Stomach smooth muscle (tissue), 2 donors: ENCODE results near the gene PWWP2B.

Source experiments
- H3K27ac ChIP-seq: one replicate; pipeline ENCODE4 v1.7.0; 2013; ENCODE audit warnings: mild to moderate bottlenecking, low read length, inconsistent platforms
- H3K27me3 ChIP-seq, 2 donors: one replicate each; pipeline ENCODE4 v1.7.0; 2013; ENCODE audit warnings: low read length in 2 of 2; ENCODE audit not compliant: insufficient read depth in 2 of 2, control insufficient read depth in 1 of 2
- H3K36me3 ChIP-seq, 2 donors: one replicate each; pipeline ENCODE4 v1.7.0; 2013; ENCODE audit warnings: low read length in 2 of 2; ENCODE audit not compliant: control insufficient read depth in 2 of 2, insufficient read depth in 2 of 2
- H3K4me1 ChIP-seq: one replicate; pipeline ENCODE4 v1.7.0; 2013; ENCODE audit warnings: low read length; ENCODE audit not compliant: control insufficient read depth, insufficient read depth
- H3K4me3 ChIP-seq, 2 donors: one replicate each; pipeline ENCODE4 v1.7.0; 2013; ENCODE audit warnings: low read length in 2 of 2
- H3K9ac ChIP-seq, 2 donors: one replicate each; pipeline ENCODE4 v1.7.0; 2013; ENCODE audit warnings: low read length in 2 of 2, mild to moderate bottlenecking in 1 of 2
- H3K9me3 ChIP-seq, 2 donors: one replicate each; pipeline ENCODE4 v1.7.0; 2013; ENCODE audit warnings: low read length in 2 of 2; ENCODE audit not compliant: control insufficient read depth in 2 of 2
- donor health status: healthy.
- donor health status: Pancreatic carcinoma.

The PWWP2B gene

DNA sequence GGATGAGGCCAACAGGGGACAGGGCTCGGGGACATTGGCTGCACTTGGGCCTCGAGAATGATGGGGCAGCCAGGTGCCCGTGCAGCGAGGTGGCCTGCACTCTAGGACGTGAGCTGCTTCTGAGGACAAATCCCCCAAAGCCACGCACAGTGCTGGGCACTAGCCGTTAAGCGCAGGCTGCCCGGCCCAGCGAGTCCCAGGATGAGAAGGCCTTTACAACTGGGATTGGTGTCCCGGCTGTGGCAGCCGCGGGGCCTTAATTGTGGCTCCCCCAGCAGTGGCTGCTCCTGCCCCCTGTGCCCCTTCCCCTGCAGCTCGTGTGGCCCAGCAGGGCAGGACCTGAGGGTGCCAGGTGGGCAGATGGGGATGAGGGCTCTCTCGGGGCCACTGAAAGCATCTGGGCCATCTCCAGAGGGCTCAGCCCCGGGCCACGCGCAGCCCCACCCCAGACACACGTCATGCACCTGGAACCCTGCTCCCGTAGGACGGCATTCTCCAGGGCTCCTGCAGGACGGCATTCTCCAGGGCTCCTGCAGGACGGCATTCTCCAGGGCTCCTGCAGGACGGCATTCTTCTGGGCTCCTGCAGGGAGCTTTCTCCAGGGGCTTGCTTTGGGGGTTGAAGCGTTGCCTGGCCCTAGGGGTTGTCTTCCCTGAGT, 6.6 kb downstream of the PWWP2B start:
- H3K27ac ChIP-seq = no peak overlapping the region
- H3K36me3 ChIP-seq = peaks cover 10 to 11% of the 10 kb centered on the region in 2 donors
- H3K9ac ChIP-seq = no peak overlapping the region

DNA sequence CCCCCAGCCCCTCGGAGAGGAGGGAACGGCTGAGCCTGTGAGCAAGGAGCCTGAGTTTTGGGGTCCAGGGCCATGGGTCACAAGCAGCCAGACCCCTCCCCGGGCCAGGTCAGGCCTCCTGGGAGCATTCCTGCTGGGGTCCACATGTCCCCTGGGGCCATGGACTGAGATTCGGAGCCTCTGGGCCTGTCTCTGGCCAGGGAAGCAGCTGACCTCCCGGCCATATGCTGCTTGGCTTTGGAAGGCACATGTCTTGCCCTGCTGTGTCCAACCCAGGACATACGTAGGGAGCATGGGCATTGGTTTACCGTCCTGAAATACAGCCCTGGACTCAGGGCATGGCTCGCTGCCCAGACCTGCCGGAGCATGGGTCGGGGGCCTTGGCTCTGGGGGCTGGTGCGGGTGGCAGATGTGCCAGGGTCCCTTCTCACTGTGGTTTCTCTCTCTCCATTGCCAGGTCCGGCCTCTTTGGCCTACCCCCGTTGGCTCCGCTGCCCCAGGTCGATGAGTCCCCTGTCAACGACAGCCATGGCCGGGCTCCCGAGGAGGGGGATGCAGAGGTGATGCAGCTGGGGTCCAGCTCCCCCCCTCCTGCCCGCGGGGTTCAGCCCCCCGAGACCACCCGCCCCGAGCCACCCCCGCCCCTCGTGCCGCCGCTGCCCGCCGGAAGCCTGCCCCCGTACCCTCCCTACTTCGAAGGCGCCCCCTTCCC, 7.3 kb downstream of the PWWP2B start:
- H3K9ac ChIP-seq = no peak overlapping the region

More for the DNA sequence above, 6.6 kb downstream of the PWWP2B start:
- peaks cover 41% of the 10 kb centered on the region for H3K4me1 ChIP-seq
- no peak overlapping the region for H3K4me3 ChIP-seq
- no peaks in the 10 kb centered on the region for H3K9me3 ChIP-seq
- no peaks in the 10 kb centered on the region for H3K27me3 ChIP-seq

DNA sequence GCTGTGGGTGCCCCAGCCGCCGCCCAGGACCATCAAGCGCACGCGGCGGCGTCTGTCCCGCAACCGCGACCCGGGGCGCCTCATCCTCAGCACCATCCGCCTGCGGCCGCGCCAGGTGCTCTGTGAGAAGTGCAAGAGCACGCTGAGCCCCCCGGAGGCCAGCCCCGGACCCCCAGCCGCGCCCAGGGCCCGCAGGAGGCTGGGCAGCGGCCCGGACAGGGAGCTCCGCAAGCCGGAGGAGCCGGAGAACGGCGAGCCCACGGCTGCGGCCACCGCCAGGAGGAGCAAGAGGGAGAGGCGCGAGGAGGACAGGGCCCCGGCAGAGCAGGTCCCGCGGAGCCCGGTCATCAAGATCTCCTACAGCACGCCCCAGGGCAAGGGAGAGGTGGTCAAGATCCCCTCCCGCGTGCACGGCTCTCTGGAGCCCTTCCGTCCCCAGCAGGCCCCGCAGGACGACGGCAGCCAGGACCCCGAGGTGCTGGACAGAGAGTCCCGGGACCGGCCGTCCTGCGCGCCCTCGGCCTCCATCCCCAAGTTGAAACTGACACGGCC, 8.0 kb downstream of the PWWP2B start:
- Histone ChIP-seq H3K27ac (no peak overlapping the region), H3K4me3 (no peak overlapping the region), H3K4me1 (peaks cover 41% of the 10 kb centered on the region), H3K9me3 (no peaks in the 10 kb centered on the region), H3K9ac (no peak overlapping the region), H3K27me3 (no peaks in the 10 kb centered on the region), H3K36me3 (peaks cover 10 to 11% of the 10 kb centered on the region in 2 donors)

More for the DNA sequence above, 7.3 kb downstream of the PWWP2B start:
- H3K36me3 ChIP-seq = peaks cover 10 to 11% of the 10 kb centered on the region in 2 donors
- no peaks in the 10 kb centered on the region for H3K9me3 ChIP-seq
- no peaks in the 10 kb centered on the region for H3K27me3 ChIP-seq
- H3K27ac ChIP-seq = no peak overlapping the region
- H3K4me1 ChIP-seq = peaks cover 42% of the 10 kb centered on the region
- H3K4me3 ChIP-seq = no peak overlapping the region

- Histone ChIP-seq H3K4me1 (peaks cover 37% of the 10 kb centered on the region), H3K36me3 (peaks cover 10 to 11% of the 10 kb centered on the region in 2 donors), H3K27me3 (no peaks in the 10 kb centered on the region), H3K9me3 (no peaks in the 10 kb centered on the region), H3K4me3 (no peak overlapping the region), H3K27ac (no peak overlapping the region), H3K9ac (no peak overlapping the region)
These were observed 8.5 kb downstream of the PWWP2B start for GRCh38 chr10:132405463-132405991.

- H3K9ac ChIP-seq = no peak overlapping the region
- H3K27ac ChIP-seq = no peak overlapping the region
- peaks cover 10 to 11% of the 10 kb centered on the region in 2 donors for H3K36me3 ChIP-seq
- H3K9me3 ChIP-seq = no peaks in the 10 kb centered on the region
- H3K4me3 ChIP-seq = no peak overlapping the region
- no peaks in the 10 kb centered on the region for H3K27me3 ChIP-seq
- H3K4me1 ChIP-seq = peaks cover 39% of the 10 kb centered on the region
These were observed 9.2 kb downstream of the PWWP2B start for GRCh38 chr10:132406181-132406580.

- H3K9me3 ChIP-seq = no peaks in the 10 kb centered on the region
- peak overlapping the region; percentile 57 to 68 for H3K9ac ChIP-seq
- peaks cover 10 to 11% of the 10 kb centered on the region in 2 donors for H3K36me3 ChIP-seq
- peaks cover 42% of the 10 kb centered on the region for H3K4me1 ChIP-seq
- H3K27ac ChIP-seq = peak overlapping the region; percentile 76
- H3K27me3 ChIP-seq = no peaks in the 10 kb centered on the region
- no peak overlapping the region for H3K4me3 ChIP-seq
These were observed 9.8 kb downstream of the PWWP2B start for GRCh38 chr10:132406750-132407149.

- peak overlapping the region in 1 of 2 donors; percentile 66 for H3K4me3 ChIP-seq
- H3K36me3 ChIP-seq = peaks cover 10 to 11% of the 10 kb centered on the region in 2 donors
- H3K27me3 ChIP-seq = no peaks in the 10 kb centered on the region
- peak overlapping the region; percentile 57 to 68 for H3K9ac ChIP-seq
- H3K9me3 ChIP-seq = no peaks in the 10 kb centered on the region
- peaks cover 48% of the 10 kb centered on the region for H3K4me1 ChIP-seq
- H3K27ac ChIP-seq = peak overlapping the region; percentile 76
These were observed 10.3 kb downstream of the PWWP2B start for GRCh38 chr10:132407243-132407746.

GRCh38 chr10:132407846-132408278, 10.9 kb downstream of the PWWP2B start:
- Histone ChIP-seq H3K9ac (peak overlapping the region; percentile 57 to 68), H3K4me1 (peaks cover 53% of the 10 kb centered on the region), H3K4me3 (peak overlapping the region in 1 of 2 donors; percentile 66), H3K27ac (peak overlapping the region; percentile 76), H3K36me3 (peaks cover 10 to 13% of the 10 kb centered on the region in 2 donors), H3K27me3 (no peaks in the 10 kb centered on the region), H3K9me3 (no peaks in the 10 kb centered on the region)

GRCh38 chr10:132408367-132408781, 11.4 kb downstream of the PWWP2B start:
- peaks cover 54% of the 10 kb centered on the region for H3K4me1 ChIP-seq
- peak overlapping the region in 1 of 2 donors; percentile 66 for H3K4me3 ChIP-seq
- H3K9ac ChIP-seq = peak overlapping the region; percentile 36 to 57

GRCh38 chr10:132408823-132409666, 12.0 kb downstream of the PWWP2B start:
- peak overlapping the region in 1 of 2 donors; percentile 66 for H3K4me3 ChIP-seq

More at GRCh38 chr10:132408367-132408781, 11.4 kb downstream of the PWWP2B start:
- peaks cover 10 to 13% of the 10 kb centered on the region in 2 donors for H3K36me3 ChIP-seq
- H3K27ac ChIP-seq = peak overlapping the region; percentile 76
- no peaks in the 10 kb centered on the region for H3K9me3 ChIP-seq
- no peaks in the 10 kb centered on the region for H3K27me3 ChIP-seq

More at GRCh38 chr10:132408823-132409666, 12.0 kb downstream of the PWWP2B start:
- Histone ChIP-seq H3K27ac (peak overlapping the region; percentile 76), H3K4me1 (peaks cover 57% of the 10 kb centered on the region), H3K9ac (peak overlapping the region in 1 of 2 donors; percentile 36), H3K9me3 (no peaks in the 10 kb centered on the region), H3K36me3 (peaks cover 10 to 13% of the 10 kb centered on the region in 2 donors), H3K27me3 (no peaks in the 10 kb centered on the region)
